Prostate gland (tissue), 2 donors: Measurements from ENCODE around the gene NRM.

Experiments used
- POLR2A ChIP-seq: fragments of 450-650 bp; IDR thresholded peaks from one replicate; pipeline ENCODE4 v1.6.1; 2016; ENCODE audit warnings: antibody characterized with exemption, mild to moderate bottlenecking
- TF ChIP-seq, protein P1 (sequence below), 4 experiments: fragments of 200-600 bp in 2 of 4; fragments of 450-650 bp in 2 of 4; sonication (generic) in 2 of 4; IDR thresholded peaks; 1 replicate in 3 of 4; 2 replicates in 1 of 4; pipeline ENCODE4 v1.5.1; 2016 to 2019; ENCODE audit warnings: antibody characterized with exemption in 4 of 4, mild to moderate bottlenecking in 2 of 4, moderate library complexity in 2 of 4

DNA sequence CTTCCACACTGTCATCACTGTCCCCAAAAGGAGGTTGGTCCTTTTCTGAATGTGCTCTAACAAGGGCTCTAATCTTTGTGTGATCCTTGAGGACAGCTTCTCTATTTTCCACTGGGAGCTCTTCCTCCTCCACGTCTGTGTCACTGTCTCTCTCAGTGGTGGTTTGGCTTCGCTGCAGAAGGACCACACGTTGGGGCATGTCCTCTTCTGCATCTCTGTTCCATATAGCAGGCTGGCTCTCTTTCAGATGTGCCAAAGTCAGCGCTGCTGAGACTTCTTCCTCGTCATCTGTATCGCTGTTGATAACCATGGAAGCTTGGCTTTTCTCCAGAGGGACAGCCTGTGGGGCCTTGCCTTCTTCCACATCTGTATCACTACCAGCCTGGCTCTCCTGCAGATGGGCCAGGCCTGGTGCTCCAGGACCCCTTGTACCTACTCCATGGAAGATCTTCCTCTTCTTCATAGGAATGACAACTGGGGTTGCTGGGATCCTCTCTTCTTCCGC lies 21.7 kb upstream of the NRM start:
- TF ChIP-seq, protein P1, sequence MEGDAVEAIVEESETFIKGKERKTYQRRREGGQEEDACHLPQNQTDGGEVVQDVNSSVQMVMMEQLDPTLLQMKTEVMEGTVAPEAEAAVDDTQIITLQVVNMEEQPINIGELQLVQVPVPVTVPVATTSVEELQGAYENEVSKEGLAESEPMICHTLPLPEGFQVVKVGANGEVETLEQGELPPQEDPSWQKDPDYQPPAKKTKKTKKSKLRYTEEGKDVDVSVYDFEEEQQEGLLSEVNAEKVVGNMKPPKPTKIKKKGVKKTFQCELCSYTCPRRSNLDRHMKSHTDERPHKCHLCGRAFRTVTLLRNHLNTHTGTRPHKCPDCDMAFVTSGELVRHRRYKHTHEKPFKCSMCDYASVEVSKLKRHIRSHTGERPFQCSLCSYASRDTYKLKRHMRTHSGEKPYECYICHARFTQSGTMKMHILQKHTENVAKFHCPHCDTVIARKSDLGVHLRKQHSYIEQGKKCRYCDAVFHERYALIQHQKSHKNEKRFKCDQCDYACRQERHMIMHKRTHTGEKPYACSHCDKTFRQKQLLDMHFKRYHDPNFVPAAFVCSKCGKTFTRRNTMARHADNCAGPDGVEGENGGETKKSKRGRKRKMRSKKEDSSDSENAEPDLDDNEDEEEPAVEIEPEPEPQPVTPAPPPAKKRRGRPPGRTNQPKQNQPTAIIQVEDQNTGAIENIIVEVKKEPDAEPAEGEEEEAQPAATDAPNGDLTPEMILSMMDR (IDR thresholded peaks at IDR 0.05): no peak
- TF ChIP-seq POLR2A: no peak
